ENCODE measurements around the gene TMEM53. TPM values are rescaled to one million over a fixed set of nuclear protein-coding genes. Genes with fewer than 3 reads are reported as not detected.

Gene TMEM53
- total RNA-seq, 1 donor from 2014 or later = 21.0 TPM

GRCh38 chr1:44647896-44648295 lies 26.4 kb downstream of the TMEM53 start:
- no peak for DNase-seq (ENCODE audit: low spot score)

- no peak for DNase-seq (ENCODE audit: low spot score)
These were observed 27.8 kb downstream of the TMEM53 start for GRCh38 chr1:44646261-44647110.

GRCh38 chr1:44645476-44646244 lies 28.6 kb downstream of the TMEM53 start:
- no peak for DNase-seq (ENCODE audit: low spot score)

- DNase-seq (ENCODE audit: low spot score) = no peak
These were observed 29.5 kb downstream of the TMEM53 start for GRCh38 chr1:44644806-44645205.

- no peak for DNase-seq (ENCODE audit: low spot score)
These were observed 30.5 kb downstream of the TMEM53 start for GRCh38 chr1:44643721-44644334.

- DNase-seq (ENCODE audit: low spot score) = no peak
These were observed 31.4 kb downstream of the TMEM53 start for GRCh38 chr1:44642925-44643324.

- no peak for DNase-seq (ENCODE audit: low spot score)
These were observed 32.0 kb downstream of the TMEM53 start for GRCh38 chr1:44642255-44642654.

GRCh38 chr1:44641126-44642102 lies 32.9 kb downstream of the TMEM53 start:
- DNase-seq (ENCODE audit: low spot score) = no peak

GRCh38 chr1:44640200-44640853 lies 34.0 kb downstream of the TMEM53 start:
- peak; percentile 37 for DNase-seq (ENCODE audit: low spot score)

- DNase-seq (ENCODE audit: low spot score) = peak; percentile 56
These were observed 36.4 kb downstream of the TMEM53 start for GRCh38 chr1:44637702-44638411.

- DNase-seq (ENCODE audit: low spot score) = no peak
These were observed 37.3 kb downstream of the TMEM53 start for GRCh38 chr1:44636688-44637598.

- no peak for DNase-seq (ENCODE audit: low spot score)
These were observed 38.1 kb downstream of the TMEM53 start for GRCh38 chr1:44636083-44636687.

GRCh38 chr1:44635439-44635838 lies 38.8 kb downstream of the TMEM53 start:
- DNase-seq (ENCODE audit: low spot score) = no peak

GRCh38 chr1:44634606-44635189 lies 39.6 kb downstream of the TMEM53 start:
- no peak for DNase-seq (ENCODE audit: low spot score)

GRCh38 chr1:44632598-44632997 lies 41.7 kb downstream of the TMEM53 start:
- DNase-seq (ENCODE audit: low spot score) = no peak

- DNase-seq (ENCODE audit: low spot score) = peak; percentile 91
These were observed 42.4 kb downstream of the TMEM53 start for GRCh38 chr1:44631647-44632539.

- DNase-seq (ENCODE audit: low spot score) = no peak
These were observed 43.0 kb downstream of the TMEM53 start for GRCh38 chr1:44631333-44631646.

All from mucosa of gallbladder (tissue), 1 donor.